RWPE2 (cell line): ENCODE data around the gene NCOR2.

Experiments used
- ATAC-seq: fragments of 200-7000 bp; cut with Tn5 transposase; 3 replicates; pipeline ENCODE4 v1.9.1; 2021; ENCODE audit warnings: low read depth
- DNase-seq: peaks from one replicate; pipeline ENCODE4 v3.0.0-alpha.2; 2020; ENCODE audit warnings: low spot score
- H3K27ac ChIP-seq: fragments of 450-650 bp; 2 replicates; pipeline ENCODE4 v1.5.1; 2017; ENCODE audit warnings: mild to moderate bottlenecking; ENCODE audit not compliant: poor library complexity, severe bottlenecking
- H3K27me3 ChIP-seq: fragments of 250-450 bp; sonication (Bioruptor Pico); 2 replicates; pipeline ENCODE4 v1.5.1; 2021; ENCODE audit warnings: mild to moderate bottlenecking, moderate library complexity; ENCODE audit not compliant: insufficient read depth, poor library complexity, severe bottlenecking
- H3K36me3 ChIP-seq: fragments of 250-450 bp; sonication (Bioruptor Pico); 2 replicates; pipeline ENCODE4 v1.5.1; 2020; ENCODE audit warnings: low read depth, mild to moderate bottlenecking, moderate library complexity
- H3K4me1 ChIP-seq: fragments of 250-450 bp; sonication (Bioruptor Pico); 2 replicates; pipeline ENCODE4 v1.5.1; 2021; ENCODE audit warnings: mild to moderate bottlenecking, moderate library complexity; ENCODE audit not compliant: insufficient read depth, poor library complexity, severe bottlenecking
- H3K4me3 ChIP-seq: fragments of 250-450 bp; sonication (Bioruptor Pico); 2 replicates; pipeline ENCODE4 v1.5.1; 2021; ENCODE audit warnings: mild to moderate bottlenecking, moderate library complexity; ENCODE audit not compliant: severe bottlenecking
- H3K9me3 ChIP-seq: fragments of 250-450 bp; sonication (Bioruptor Pico); 2 replicates; pipeline ENCODE4 v1.5.1; 2021; ENCODE audit warnings: mild to moderate bottlenecking, moderate library complexity; ENCODE audit not compliant: severe bottlenecking
- CTCF ChIP-seq: fragments of 450-650 bp; IDR thresholded peaks from one replicate; pipeline ENCODE4 v1.5.1; 2017; ENCODE audit warnings: mild to moderate bottlenecking, moderate library complexity; ENCODE audit not compliant: poor library complexity, severe bottlenecking

The NCOR2 gene

GRCh38 chr12:124599074-124599999, 31.9 kb upstream of the NCOR2 start:
- Histone ChIP-seq H3K27ac (no peak overlapping the region), H3K36me3 (no peaks in the 10 kb centered on the region), H3K4me1 (no peaks in the 10 kb centered on the region), H3K27me3 (no peaks in the 10 kb centered on the region), H3K9me3 (no peaks in the 10 kb centered on the region), H3K4me3 (no peak overlapping the region)
- ATAC-seq = peak; percentile 50
- DNase-seq = no peak
- no peak for TF ChIP-seq CTCF

- ATAC-seq = no peak
- H3K27ac ChIP-seq = no peak overlapping the region
- no peaks in the 10 kb centered on the region for H3K27me3 ChIP-seq
These were observed 29.6 kb upstream of the NCOR2 start for GRCh38 chr12:124597041-124597440.

GRCh38 chr12:124595444-124595843, 28.0 kb upstream of the NCOR2 start:
- ATAC-seq (no peak), DNase-seq (no peak)
- no peaks in the 10 kb centered on the region for H3K27me3 ChIP-seq

More at GRCh38 chr12:124597041-124597440, 29.6 kb upstream of the NCOR2 start:
- H3K4me3 ChIP-seq = no peak overlapping the region
- no peaks in the 10 kb centered on the region for H3K9me3 ChIP-seq
- H3K36me3 ChIP-seq = no peaks in the 10 kb centered on the region
- no peak for TF ChIP-seq CTCF
- no peak for DNase-seq
- H3K4me1 ChIP-seq = peaks cover 7% of the 10 kb centered on the region

GRCh38 chr12:124594851-124595250, 27.4 kb upstream of the NCOR2 start:
- Histone ChIP-seq H3K4me1 (peaks cover 15% of the 10 kb centered on the region), H3K9me3 (no peaks in the 10 kb centered on the region), H3K27ac (no peak overlapping the region), H3K27me3 (no peaks in the 10 kb centered on the region), H3K36me3 (no peaks in the 10 kb centered on the region), H3K4me3 (no peak overlapping the region)
- DNase-seq (no peak), ATAC-seq (no peak)
- TF ChIP-seq CTCF = no peak

More at GRCh38 chr12:124595444-124595843, 28.0 kb upstream of the NCOR2 start:
- Histone ChIP-seq H3K9me3 (no peaks in the 10 kb centered on the region), H3K4me1 (peaks cover 15% of the 10 kb centered on the region), H3K27ac (no peak overlapping the region), H3K4me3 (no peak overlapping the region), H3K36me3 (no peaks in the 10 kb centered on the region)
- peak; percentile 5 for TF ChIP-seq CTCF
